HEK293 (cell line): Measurements from ENCODE around the gene HCFC1.

Source experiments
- CTCF ChIA-PET: fragments of 350-600 bp; formaldehyde crosslinking; extraction: SDS; loops from one replicate; lab custom pipeline; 2021; ENCODE audit warnings: antibody characterized with exemption; lab: Yijun Ruan, JAX
- POLR2A ChIA-PET: fragments of 300-600 bp; formaldehyde crosslinking; extraction: SDS; loops from one replicate; lab custom pipeline; 2020; ENCODE audit warnings: antibody characterized with exemption, inconsistent platforms; lab: Yijun Ruan, JAX
- H3K27ac ChIP-seq: fragments of 200-500 bp; sonication (Bioruptor generic); 2 replicates; pipeline ENCODE4 v1.5.1; 2014; ENCODE audit warnings: low read depth, low read length, control low read depth, inconsistent platforms; ENCODE audit errors: extremely low read depth
- H3K36me3 ChIP-seq, 2 experiments: fragments of 200-500 bp in 1 of 2; sonication (Bioruptor generic) in 1 of 2; 1 replicate in 1 of 2; 2 replicates in 1 of 2; pipeline ENCODE4 v1.5.1; 2014 to 2017; ENCODE audit warnings: inconsistent platforms in 2 of 2, low read length in 2 of 2; ENCODE audit not compliant: control insufficient read depth in 2 of 2, insufficient read depth in 1 of 2
- H3K4me1 ChIP-seq: fragments of 200-500 bp; sonication (Bioruptor generic); 2 replicates; pipeline ENCODE4 v1.5.1; 2014; ENCODE audit warnings: mild to moderate bottlenecking, low read length, inconsistent platforms; ENCODE audit not compliant: control insufficient read depth, insufficient read depth
- H3K4me3 ChIP-seq: 2 replicates; pipeline ENCODE4 v1.5.1; 2011; ENCODE audit warnings: low read depth, mild to moderate bottlenecking, control low read depth, low read length, moderate library complexity
- H3K9me3 ChIP-seq: fragments of 200-500 bp; sonication (Bioruptor generic); 2 replicates; pipeline ENCODE4 v1.5.1; 2014; ENCODE audit warnings: low read depth, low read length, inconsistent platforms; ENCODE audit not compliant: control insufficient read depth, insufficient read depth
- EGR2 ChIP-seq: fragments of 450-650 bp; formaldehyde crosslinking; IDR thresholded peaks from 2 replicates; pipeline ENCODE4 v1.5.1; 2016; ENCODE audit warnings: low read depth, missing biosample characterization, missing genetic modification characterization
- GLI2 ChIP-seq: fragments of 450-650 bp; formaldehyde crosslinking; IDR thresholded peaks from 2 replicates; pipeline ENCODE4; 2017; ENCODE audit warnings: missing biosample characterization, missing genetic modification characterization, low read depth, borderline replicate concordance
- GLI4 ChIP-seq: fragments of 450-650 bp; formaldehyde crosslinking; IDR thresholded peaks from 2 replicates; pipeline ENCODE4 v1.5.1; 2016; ENCODE audit warnings: missing biosample characterization, missing genetic modification characterization
- MEIS1 ChIP-seq: sonication (generic); formaldehyde crosslinking; IDR thresholded peaks from 2 replicates; pipeline ENCODE4 v1.8.1; 2022; ENCODE audit warnings: missing genetic modification reagents, mild to moderate bottlenecking, borderline replicate concordance
- MZF1 ChIP-seq: fragments of 450-650 bp; formaldehyde crosslinking; IDR thresholded peaks from 2 replicates; pipeline ENCODE4 v1.5.1; 2017; ENCODE audit warnings: missing biosample characterization, missing genetic modification characterization, borderline replicate concordance
- PATZ1 ChIP-seq: fragments of 450-650 bp; formaldehyde crosslinking; IDR thresholded peaks from 2 replicates; pipeline ENCODE4 v1.5.1; 2016; ENCODE audit warnings: missing biosample characterization, missing genetic modification characterization
- PRDM10 ChIP-seq: fragments of 450-650 bp; formaldehyde crosslinking; IDR thresholded peaks from 2 replicates; pipeline ENCODE4 v1.5.1; 2016; ENCODE audit warnings: missing biosample characterization, missing genetic modification characterization
- SP3 ChIP-seq: fragments of 450-650 bp; formaldehyde crosslinking; IDR thresholded peaks from 2 replicates; pipeline ENCODE4 v1.5.1; 2016; ENCODE audit warnings: missing biosample characterization, missing genetic modification characterization
- ZBTB17 ChIP-seq: fragments of 450-650 bp; formaldehyde crosslinking; IDR thresholded peaks from 2 replicates; pipeline ENCODE4 v1.5.1; 2016; ENCODE audit warnings: missing biosample characterization, missing genetic modification characterization
- ZNF175 ChIP-seq: fragments of 450-650 bp; formaldehyde crosslinking; IDR thresholded peaks from 2 replicates; pipeline ENCODE4 v1.5.1; 2016; ENCODE audit warnings: missing biosample characterization, missing genetic modification characterization
- ZNF18 ChIP-seq: fragments of 450-650 bp; formaldehyde crosslinking; IDR thresholded peaks from 2 replicates; pipeline ENCODE4 v1.5.1; 2016; ENCODE audit warnings: missing biosample characterization, missing genetic modification characterization
- ZNF223 ChIP-seq: fragments of 450-650 bp; formaldehyde crosslinking; IDR thresholded peaks from 2 replicates; pipeline ENCODE4 v1.5.1; 2016; ENCODE audit warnings: missing biosample characterization, missing genetic modification characterization
- ZNF335 ChIP-seq: fragments of 450-650 bp; formaldehyde crosslinking; conservative IDR thresholded peaks from 2 replicates; pipeline ENCODE4 v1.5.1; 2016; ENCODE audit warnings: missing biosample characterization, missing genetic modification characterization
- ZNF544 ChIP-seq: fragments of 450-650 bp; formaldehyde crosslinking; IDR thresholded peaks from 2 replicates; pipeline ENCODE4 v1.5.0; 2017; ENCODE audit warnings: missing biosample characterization, missing genetic modification characterization
- ZNF548 ChIP-seq: fragments of 450-650 bp; formaldehyde crosslinking; IDR thresholded peaks from 2 replicates; pipeline ENCODE4 v1.5.1; 2016; ENCODE audit warnings: missing biosample characterization, missing genetic modification characterization
- ZNF571 ChIP-seq: fragments of 450-650 bp; formaldehyde crosslinking; IDR thresholded peaks from 2 replicates; pipeline ENCODE4 v1.5.0; 2017; ENCODE audit warnings: missing biosample characterization, missing genetic modification characterization
- ZNF658 ChIP-seq: fragments of 450-650 bp; formaldehyde crosslinking; IDR thresholded peaks from 2 replicates; pipeline ENCODE4; 2016; ENCODE audit warnings: missing biosample characterization, missing genetic modification characterization
- ZNF677 ChIP-seq: fragments of 450-650 bp; IDR thresholded peaks from 2 replicates; pipeline ENCODE4 v1.5.0; 2018; ENCODE audit warnings: missing biosample characterization, mild to moderate bottlenecking, missing genetic modification characterization, moderate library complexity
- TF ChIP-seq, protein P1 (sequence below): fragments of 450-650 bp; formaldehyde crosslinking; IDR thresholded peaks from 2 replicates; pipeline ENCODE4 v1.5.1; 2016; ENCODE audit warnings: missing biosample characterization, missing genetic modification characterization
- TF ChIP-seq, protein P2 (sequence below): fragments of 450-650 bp; formaldehyde crosslinking; IDR thresholded peaks from 2 replicates; pipeline ENCODE4 v1.5.1; 2016; ENCODE audit warnings: missing biosample characterization, missing genetic modification characterization

Gene HCFC1

DNA sequence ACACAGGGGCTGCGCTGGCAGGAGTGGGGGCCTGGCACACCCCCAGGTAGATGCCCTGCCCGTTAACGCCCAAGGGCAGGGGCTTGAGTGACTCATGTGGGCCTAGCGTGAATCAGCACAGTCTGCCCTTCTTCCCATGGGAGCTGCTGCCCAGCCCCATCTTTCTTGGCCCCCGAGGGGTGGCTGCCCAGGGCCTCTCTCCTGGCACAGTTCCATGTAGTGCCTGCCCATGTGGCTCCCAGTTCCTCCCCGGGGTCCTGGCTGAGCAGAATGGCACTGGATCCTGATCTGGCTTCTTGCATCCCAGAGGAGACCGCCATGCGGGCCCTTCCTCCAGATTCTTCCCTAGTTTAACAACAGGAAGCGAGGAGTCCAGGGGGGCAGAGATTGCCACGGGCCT is 69.2 kb downstream of the HCFC1 start (continued):
- TF ChIP-seq ZNF571, result no peak

GRCh38 chrX:153901753-153902140 is 69.9 kb downstream of the HCFC1 start:
- ChIA-PET POLR2A (interaction anchor here (1.2 kb wide), 1 partner anchor 26 kb away, joined by 3 read pairs; no protein-coding TSS in a partner anchor), CTCF (no interaction called here)
- H3K27ac ChIP-seq, result no peak overlapping the region
- H3K36me3 ChIP-seq, result no peaks in the 10 kb centered on the region
- no peaks in the 10 kb centered on the region; the same call in 1 of the 2 replicates for H3K9me3 ChIP-seq
- H3K4me3 ChIP-seq, result no peak overlapping the region
- H3K4me1 ChIP-seq, result no peaks in the 10 kb centered on the region
- 0 out of 2 replicates have a peak, but pooled peaks have one; percentile 0 for TF ChIP-seq ZNF658 (tag by site-specific recombination)
- TF ChIP-seq, protein P1, sequence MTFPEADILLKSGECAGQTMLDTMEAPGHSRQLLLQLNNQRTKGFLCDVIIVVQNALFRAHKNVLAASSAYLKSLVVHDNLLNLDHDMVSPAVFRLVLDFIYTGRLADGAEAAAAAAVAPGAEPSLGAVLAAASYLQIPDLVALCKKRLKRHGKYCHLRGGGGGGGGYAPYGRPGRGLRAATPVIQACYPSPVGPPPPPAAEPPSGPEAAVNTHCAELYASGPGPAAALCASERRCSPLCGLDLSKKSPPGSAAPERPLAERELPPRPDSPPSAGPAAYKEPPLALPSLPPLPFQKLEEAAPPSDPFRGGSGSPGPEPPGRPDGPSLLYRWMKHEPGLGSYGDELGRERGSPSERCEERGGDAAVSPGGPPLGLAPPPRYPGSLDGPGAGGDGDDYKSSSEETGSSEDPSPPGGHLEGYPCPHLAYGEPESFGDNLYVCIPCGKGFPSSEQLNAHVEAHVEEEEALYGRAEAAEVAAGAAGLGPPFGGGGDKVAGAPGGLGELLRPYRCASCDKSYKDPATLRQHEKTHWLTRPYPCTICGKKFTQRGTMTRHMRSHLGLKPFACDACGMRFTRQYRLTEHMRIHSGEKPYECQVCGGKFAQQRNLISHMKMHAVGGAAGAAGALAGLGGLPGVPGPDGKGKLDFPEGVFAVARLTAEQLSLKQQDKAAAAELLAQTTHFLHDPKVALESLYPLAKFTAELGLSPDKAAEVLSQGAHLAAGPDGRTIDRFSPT (tag by site-specific recombination), result no peak
- peak; percentile 41; the same call in 1 of the 2 replicates for TF ChIP-seq ZNF335 (tag by site-specific recombination)
- TF ChIP-seq PRDM10 (tag by site-specific recombination), result peak; percentile 87
- TF ChIP-seq SP3 (tag by site-specific recombination), result no peak

- H3K27ac ChIP-seq, result no peak overlapping the region
- H3K9me3 ChIP-seq, result no peaks in the 10 kb centered on the region; the same call in 1 of the 2 replicates
- no peak overlapping the region for H3K4me3 ChIP-seq
- CTCF ChIA-PET, result interaction anchor here (0.6 to 1.1 kb wide), 2 partner anchors 52 to 151 kb away, joined by 3 read pairs; no protein-coding TSS in a partner anchor
- H3K36me3 ChIP-seq, result no peaks in the 10 kb centered on the region
- H3K4me1 ChIP-seq, result no peaks in the 10 kb centered on the region
- POLR2A ChIA-PET, result interaction anchor here (0.9 to 1.2 kb wide), 2 partner anchors 27 to 82 kb away, joined by 3 read pairs; no protein-coding TSS in a partner anchor
- TF ChIP-seq MEIS1 (CRISPR knock-in tag) (no peak), GLI4 (tag by site-specific recombination) (peak; percentile 84), MZF1 (tag by site-specific recombination) (no peak), EGR2 (peak; percentile 100), ZNF548 (0 out of 2 replicates have a peak, but pooled peaks have one; percentile 30), ZNF18 (tag by site-specific recombination) (peak; percentile 63; the same call in 1 of the 2 replicates), GLI2 (tag by site-specific recombination) (no peak), ZNF175 (tag by site-specific recombination) (peak; percentile 83; the same call in 1 of the 2 replicates), PATZ1 (tag by site-specific recombination) (peak; percentile 45; the same call in 1 of the 2 replicates), ZNF677 (no peak), ZNF544 (peak; percentile 23; the same call in 1 of the 2 replicates), ZNF223 (tag by site-specific recombination) (peak; percentile 46; the same call in 1 of the 2 replicates), ZBTB17 (tag by site-specific recombination) (0 out of 2 replicates have a peak, but pooled peaks have one; percentile 4)
- TF ChIP-seq, protein P2, sequence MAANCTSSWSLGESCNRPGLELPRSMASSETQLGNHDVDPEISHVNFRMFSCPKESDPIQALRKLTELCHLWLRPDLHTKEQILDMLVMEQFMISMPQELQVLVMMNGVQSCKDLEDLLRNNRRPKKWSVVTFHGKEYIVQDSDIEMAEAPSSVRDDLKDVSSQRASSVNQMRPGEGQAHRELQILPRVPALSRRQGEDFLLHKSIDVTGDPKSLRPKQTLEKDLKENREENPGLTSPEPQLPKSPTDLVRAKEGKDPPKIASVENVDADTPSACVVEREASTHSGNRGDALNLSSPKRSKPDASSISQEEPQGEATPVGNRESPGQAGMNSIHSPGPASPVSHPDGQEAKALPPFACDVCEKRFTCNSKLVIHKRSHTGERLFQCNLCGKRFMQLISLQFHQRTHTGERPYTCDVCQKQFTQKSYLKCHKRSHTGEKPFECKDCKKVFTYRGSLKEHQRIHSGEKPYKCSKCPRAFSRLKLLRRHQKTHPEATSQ, result no peak
These were observed 70.5 kb downstream of the HCFC1 start for GRCh38 chrX:153900831-153901752.
